GM19351 (cell line): ENCODE results near the gene ACIN1.
"Not testable (repeated sequence)": the region's sequence is repeated elsewhere in the genome, so short reads cannot be mapped to it uniquely, and the experiment has no call there.

Source experiments
- ATAC-seq: cut with Tn5 transposase; IDR thresholded peaks from one replicate; pipeline ENCODE4 v1.9.1; 2021; ENCODE audit warnings: mild to moderate bottlenecking, moderate library complexity; ENCODE audit not compliant: unreplicated experiment

ACIN1 gene

GRCh38 chr14:23020143-23021128 lies 74.5 kb downstream of the ACIN1 start:
- ATAC-seq: no peak

GRCh38 chr14:23018107-23018506 lies 76.8 kb downstream of the ACIN1 start:
- no peak for ATAC-seq

DNA sequence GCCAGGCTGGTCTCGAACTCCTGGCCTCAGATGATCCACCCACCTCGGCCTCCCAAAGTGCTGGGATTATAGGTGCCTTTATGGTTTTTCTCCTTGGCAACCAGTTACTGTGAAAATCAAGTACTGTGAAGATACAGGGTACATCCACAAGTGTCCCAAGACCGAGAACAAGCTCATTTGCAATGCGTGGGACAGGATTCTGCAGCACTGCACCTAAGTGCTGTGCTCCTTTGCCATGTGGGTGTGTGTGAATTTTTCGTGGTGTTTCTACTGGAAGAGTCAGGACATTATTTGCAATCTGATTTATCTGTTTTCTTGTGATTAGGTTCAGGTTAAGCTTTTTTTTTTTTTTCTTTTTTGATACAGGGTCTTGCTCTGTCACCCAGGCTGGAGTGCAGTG lies 77.8 kb downstream of the ACIN1 start:
- no peak for ATAC-seq

- no peak for ATAC-seq
Measured at GRCh38 chr14:23015618-23016017, 79.3 kb downstream of the ACIN1 start.

GRCh38 chr14:23013749-23014054 lies 81.2 kb downstream of the ACIN1 start:
- ATAC-seq: not testable (repeated sequence)

DNA sequence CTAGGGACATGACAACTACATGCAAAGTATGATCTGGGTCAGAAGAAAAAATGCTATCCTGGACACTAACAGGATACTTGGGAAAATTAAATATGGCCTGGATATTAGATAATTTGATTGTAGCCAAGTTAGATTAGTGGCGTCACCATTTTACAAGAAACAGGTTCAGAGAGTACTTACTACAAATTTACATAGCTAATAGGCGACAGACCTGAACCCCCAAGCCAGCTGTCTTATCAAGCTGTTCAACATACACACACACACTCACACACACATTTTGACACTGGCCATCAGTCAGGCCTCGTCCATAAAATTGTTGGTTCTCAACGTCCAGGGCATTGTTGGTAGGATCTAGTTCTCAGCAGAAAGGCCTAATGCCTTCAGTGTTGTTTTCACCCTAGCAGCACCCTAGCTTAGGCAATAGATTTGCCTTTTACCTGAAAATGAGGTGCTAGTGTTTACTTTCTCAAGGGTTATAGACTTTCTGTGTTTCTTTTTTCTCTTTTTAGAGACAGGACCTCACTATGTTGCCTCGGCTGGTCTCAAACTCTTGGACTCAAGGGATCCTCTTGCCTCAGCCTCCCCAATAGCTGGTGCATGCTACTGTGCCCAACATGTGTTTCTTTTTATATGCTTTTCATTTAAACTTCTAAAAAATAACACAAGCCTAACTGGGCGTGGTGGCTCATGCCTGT lies 81.7 kb downstream of the ACIN1 start:
- ATAC-seq: no peak

GRCh38 chr14:23009939-23010726 lies 84.8 kb downstream of the ACIN1 start, which contains the start of gene C14orf93:
C14orf93 (minus strand) TSS chr14:23010143; CDS start chr14:22999023, 11,120 bp downstream.
- ATAC-seq: peak; percentile 32

DNA sequence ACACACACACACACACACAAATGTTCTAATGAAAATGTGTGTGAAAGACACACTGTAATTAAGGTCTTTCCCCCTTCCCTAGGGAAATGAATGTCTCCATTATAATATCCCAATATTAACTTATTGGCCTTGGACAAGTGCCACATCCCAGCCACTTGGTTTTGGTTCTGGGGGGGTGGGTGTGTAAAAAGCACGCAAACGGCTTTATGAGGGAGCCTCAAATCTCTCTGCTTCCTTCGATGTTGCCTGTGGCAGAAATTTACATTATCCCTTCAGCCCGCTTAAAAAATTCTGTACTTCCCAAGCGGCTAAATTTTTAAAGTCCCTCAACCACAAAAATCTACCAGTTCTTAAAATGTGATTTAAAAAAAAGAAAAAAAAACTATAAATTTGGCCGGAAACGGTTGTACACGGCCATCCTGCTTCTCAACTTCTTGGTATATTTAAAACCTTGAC lies 85.4 kb downstream of the ACIN1 start:
- no peak for ATAC-seq

DNA sequence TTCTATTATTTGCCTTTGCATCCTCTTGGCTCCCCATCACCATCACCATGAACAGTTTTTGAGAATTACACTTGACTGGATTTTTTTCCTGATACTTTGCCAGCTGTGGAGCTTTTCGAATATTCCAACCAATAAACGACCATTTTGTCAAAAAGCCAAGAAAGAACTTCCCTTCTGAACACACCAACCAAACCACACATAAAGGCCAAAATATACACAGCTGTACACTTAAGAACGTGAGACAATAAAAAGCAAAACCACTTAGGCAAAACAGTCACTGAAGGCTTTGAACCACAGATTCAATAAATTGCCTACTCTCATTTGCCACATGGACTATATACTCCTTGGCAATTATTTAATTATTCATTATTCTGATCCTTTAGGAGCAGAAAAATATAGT lies 86.1 kb downstream of the ACIN1 start:
- ATAC-seq: no peak
